HG03558 (cell line): ENCODE data around the gene STEAP3.

Experiments
- ATAC-seq: cut with Tn5 transposase; IDR thresholded peaks from one replicate; pipeline ENCODE4 v1.9.1; 2021; ENCODE audit warnings: moderate number of reproducible peaks; ENCODE audit not compliant: unreplicated experiment; ENCODE audit errors: extremely low read depth

Gene STEAP3

DNA sequence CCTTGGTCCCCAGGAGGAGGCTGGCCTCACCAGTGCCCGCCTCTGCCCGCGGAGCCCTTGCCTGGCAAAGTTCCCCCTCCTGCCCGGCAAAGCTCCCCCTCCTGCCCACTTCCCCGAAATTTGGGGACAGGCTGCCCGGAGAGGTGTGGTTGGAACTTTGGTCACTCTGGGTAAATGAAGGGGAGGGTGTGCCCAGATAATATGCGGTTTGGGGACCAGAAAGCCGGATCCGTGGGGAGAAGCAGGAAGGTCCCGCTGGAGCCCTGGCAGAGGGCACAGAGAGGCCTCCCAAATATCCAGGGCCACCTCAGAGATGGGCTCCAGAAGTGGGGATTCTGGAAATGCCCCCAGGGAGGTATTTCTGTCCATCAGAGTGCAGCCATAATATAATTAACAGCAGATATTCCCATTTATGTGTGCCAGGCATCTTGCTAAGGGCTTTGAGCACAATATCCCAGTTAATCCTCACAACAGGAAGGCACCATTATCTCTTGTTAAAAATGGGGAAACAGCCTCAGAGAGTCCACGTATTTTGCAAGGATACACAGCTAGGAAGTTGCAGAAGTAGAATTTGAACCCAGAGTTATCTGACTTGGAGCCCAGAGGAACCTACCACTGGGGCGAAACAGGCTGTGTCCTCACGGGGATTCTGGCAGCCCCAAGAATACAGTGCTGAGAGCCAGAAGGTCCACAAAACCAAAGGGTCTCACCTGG, 914 bp downstream of the STEAP3 start:
- no peak for ATAC-seq

DNA sequence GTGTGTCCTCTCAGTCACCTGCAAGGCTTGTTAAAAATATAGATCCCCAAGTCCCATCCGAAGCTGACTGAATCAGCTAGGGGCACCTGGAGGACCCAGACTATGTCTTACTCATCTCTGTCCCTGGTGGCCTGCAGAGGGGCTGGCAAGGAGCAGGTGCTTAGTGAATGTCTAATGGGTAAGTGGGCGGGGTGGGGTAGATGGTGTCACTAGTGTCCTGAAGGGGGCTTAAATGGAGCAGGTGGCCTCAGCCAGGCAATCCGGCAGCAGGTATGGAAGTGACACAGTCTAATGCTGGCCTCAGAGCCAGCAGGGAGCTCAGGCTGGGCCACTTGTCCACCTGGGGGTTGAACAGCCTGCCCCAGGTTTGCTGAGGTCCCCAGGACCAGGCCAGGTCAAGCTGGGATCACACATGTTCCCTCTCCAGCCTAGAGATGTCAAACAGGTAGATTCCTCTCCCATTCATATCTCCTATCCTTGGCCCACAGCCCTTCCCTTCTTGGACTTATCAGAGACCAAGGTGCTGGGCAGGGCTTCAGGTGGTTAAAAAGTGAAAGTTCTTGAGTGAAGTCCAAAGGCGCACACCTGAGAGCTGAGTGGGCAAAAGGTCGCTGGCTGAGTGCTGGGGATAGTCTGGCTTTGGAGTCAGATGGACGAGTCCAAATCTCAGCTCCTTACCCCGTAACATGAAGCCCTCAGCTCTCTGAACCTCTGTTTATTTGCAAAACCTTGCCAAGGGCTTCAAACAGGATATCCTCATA, 1.7 kb downstream of the STEAP3 start:
- ATAC-seq = no peak

DNA sequence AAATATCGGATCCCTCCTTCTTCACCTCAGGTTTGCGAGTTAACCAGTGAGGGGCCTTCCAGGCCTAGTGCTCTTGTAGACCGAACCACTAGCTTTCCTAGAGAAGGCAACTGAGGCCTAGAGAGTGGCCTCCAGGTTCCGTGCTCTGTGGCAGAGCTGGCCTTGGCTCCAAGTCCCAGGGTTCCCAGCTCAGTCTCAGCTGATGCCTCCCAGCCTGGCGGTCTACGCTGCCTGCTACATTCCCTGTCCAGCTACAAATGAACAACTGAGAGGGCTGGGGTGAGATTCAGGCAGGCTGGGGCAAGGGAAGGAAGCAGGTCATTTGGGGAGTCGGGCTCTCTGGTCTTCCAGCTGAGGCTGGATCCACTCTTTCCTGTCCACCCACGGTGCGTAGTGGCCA, 2.3 kb downstream of the STEAP3 start:
- ATAC-seq = no peak

DNA sequence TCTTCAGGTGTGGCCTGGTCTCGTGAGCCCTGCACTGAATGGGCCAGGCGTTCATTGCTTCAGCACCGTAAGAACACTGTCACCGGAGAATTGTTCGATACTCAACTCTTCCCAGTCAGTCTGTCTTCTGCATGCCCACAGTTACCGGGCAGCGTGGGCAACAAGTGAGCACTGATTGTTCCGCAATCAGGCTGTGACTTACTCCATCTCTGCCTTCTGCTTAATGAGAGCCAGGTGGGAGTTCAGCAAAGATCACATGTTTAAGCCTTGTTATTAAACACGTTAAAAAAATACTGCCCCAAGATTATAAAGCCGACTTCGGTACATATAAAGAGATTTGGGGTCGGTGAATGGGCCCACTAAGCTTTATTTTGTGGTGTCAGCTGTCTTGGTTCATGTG, 3.7 kb downstream of the STEAP3 start:
- ATAC-seq = no peak

DNA sequence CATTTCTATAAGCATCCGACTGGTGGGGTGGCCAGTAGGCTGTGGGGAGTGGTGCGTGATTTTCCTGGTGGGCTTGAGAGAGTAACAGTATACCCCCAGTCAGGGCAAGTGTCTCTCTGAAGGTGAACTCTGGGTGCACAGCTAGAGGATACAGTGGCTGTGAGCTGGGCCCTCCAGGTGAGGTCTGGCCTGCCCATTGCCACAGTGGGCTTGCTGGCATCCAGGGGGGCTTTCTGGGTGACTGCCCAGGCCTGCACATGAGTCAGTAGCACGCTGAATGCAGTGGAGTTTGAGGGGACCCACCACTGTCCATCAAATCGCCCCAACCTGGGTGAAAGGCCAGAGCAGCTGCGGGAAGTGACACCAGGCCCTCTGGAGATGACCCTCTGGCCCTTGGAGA, 4.5 kb downstream of the STEAP3 start:
- ATAC-seq = no peak

DNA sequence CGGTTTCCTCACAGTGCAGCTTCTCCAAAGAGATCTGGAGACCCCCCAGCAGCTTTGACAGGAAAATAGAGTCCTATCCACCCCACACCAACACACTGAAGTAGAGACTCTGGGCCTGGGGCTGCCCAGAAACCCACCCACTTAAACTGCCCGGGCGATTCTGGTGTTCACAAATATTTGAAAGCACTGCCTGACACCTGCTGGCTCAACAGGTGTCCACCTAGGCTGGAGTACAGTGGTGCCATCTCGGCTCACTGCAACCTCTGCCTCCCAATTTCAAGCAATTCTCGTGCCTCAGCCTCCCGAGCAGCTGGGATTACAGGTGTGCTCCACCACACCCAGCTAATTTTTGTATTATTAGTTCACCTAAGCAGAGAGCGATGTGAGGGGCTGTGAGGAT, 5.3 kb downstream of the STEAP3 start:
- ATAC-seq = no peak

DNA sequence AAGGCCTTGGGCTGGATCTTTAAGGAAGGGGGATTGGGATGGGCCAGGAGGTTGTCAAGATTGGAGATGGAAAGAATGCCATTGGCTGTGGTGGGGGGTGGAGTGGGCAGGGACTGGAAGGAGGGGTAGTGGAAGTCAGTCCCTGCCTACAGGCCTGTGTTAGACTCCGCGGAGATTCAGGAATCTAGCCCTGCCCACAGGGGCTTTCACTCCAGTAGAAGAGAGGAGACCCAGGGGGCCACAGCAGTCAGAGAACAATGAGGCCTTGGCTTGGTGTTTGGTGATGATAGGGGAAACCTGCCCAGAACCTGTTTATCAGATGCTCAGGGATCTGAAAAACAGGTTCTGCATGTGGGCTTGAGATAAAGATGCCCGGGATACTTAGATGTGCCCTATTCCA, 6.1 kb downstream of the STEAP3 start:
- ATAC-seq = no peak

DNA sequence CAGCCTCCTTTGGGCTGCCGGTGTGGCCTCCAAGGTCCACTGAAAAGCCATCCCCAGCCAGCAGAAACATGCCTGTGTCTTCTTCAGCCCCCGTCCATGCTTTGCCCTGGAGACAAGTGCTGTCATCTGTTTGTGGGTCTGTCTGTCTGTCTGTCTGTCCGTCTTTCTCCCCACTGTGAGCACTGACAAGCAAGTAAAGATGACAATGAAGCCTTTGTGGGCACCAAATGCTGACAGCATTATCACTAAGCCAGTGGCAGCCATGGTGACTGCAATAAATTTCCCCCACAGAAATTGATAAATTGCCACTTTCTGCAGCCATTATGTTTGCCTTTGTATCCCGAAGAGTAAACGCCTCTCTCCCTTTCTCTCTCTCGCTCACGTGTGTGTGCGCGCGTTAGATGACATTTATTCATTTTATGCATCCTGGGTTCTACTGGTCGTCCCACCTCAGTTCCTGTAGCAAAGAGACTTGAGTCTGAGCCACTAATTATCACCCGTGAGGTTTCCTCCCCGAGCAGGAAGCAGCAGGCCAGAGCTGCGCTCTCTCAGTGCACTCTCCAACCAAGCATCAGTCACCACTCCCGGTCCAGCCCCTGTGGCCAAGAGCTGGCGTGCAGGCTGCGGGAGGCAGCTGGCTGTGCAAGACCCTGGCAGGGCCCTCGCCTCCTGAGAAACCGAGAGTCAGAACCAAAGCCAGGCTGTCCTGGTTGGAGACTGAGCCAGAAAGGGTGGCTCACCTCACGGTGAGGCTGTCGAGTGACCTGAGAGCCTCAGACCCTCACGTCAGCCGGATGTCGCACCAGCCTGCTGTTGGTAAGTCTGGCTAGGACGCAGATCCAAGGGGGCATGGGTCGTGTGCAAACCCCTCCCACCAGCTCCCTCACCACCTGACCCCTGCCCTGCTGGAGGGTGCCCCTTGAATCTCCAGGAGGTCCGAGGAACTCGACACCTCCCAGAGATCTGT, 6.9 kb downstream of the STEAP3 start:
- ATAC-seq = no peak

DNA sequence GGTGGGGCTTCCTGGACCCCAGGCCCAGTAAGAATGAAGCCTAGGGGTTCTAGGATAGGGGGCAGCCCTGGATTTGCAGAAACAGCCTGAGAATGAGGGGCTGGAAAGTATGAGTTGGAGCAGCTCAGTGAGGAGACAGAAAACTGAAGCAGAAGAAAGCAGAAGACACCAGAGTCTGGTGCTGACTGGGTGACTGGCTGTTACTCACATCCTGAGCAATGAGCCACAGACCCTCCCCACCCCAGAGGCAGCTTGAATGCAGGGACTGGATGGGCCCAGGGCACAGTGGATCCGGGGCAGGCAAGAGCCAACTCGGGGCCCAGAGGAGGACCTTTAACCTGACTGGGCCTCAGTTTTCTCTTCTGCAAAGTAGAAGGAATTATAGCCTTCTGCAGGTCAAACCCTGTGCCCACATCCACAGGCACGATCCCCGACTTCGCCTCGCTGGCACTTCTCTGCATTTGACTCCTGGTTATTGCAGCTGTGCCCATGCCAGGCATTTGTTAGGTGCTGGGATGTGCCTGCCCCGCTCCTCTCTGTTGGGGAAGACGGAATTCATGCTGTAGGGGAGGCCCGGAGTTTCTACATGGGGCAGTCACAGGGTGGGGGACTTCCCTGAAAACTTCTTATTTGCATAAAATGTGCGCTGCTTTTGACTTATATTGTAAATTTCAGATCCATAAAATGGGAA, 8.5 kb downstream of the STEAP3 start:
- ATAC-seq = peak; percentile 33

DNA sequence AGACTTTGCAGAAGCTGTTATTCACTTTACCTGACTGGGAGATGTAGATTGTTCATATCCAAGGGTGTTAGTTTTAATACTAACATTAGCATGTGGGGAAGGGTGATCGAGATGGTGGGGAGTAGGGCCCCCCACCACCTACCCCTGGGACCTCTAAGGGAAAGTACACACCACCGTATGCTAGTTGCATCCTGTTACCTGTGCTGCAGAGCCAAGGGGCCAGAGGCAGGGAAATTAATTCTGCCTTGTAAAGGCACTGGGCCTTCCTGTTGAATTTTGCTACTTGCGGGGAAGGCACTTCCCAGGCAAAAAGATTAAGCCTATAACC, 9.0 kb downstream of the STEAP3 start:
- peak; percentile 26 for ATAC-seq

DNA sequence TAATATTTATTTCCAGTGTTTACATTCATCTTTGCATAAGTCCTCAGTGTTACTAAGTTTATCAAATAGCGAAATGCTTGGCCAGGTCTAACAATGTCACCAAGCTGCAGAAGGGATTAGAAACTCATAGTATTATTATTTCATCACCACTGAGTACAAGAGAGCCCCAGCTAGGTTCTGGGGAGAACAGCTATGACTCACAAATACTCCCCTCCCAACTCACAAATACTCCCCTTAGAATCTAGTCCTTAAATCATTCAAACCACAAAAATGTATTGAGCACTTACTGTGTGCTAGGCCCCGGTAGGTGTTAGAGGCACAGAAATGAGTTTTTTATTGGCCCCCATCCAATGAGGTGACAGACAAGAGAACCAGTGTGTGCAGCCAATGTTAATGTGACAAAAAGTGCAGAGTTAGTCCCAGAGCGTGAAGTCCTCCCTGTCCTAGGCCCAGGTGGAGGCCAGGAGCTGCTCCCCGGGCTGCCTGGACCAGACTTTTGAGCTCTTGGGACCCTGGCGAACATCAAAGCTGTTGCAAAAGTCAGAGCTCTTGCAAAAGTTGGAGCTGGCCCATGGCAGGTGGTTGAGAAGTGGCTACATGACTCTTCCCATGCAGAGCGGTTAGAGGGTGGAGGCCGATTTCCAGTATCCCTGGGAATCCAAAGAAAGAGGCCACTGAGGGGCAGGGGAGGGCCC, 9.8 kb downstream of the STEAP3 start:
- ATAC-seq = no peak

DNA sequence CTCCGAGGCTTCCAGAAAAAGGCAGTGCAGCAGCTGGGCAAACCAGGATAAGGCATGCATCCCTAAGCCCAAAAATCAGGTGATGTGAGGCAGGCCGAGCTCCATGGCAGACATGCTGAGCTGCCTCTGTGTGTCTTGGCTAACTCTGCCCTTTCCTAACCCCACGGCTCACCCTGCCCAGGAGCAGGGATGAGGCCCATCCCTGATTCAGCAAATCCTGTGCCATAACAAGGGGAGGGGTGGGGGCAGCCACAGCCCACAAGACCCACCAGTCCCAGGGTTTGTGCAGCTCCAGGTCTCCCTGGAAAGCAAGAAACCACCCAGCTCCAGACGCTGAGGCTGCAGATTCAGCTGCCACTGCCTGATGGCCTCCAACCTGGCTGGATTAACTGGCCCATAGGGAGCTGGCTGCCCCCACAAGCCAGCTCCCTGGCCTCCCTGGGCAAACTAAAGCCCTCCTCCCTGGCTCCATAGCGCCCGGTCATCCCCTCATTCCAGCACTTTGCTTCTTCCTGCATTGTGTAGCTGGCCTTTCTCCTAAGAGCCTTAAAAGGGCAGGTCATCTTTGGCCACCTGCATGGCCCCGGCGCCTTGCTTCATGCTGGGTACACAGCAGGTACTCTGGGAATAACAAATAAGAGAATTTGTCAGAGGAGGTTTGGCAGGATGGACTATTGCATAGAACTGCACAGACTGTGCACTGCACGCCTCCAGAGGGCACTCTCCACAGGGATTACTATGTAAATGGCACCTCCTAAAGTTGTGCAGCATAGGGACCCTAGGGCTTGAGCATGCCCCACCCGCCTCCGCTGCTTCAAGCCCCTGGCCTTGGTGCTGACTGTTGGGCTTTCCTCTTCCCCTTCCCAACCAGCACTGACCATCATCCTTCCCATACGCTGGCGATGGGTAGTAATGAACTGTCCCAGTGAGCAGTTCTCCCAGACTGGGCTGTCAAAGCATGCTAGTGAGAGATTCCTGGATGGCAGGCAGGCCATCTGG, 10.7 kb downstream of the STEAP3 start:
- no peak for ATAC-seq

DNA sequence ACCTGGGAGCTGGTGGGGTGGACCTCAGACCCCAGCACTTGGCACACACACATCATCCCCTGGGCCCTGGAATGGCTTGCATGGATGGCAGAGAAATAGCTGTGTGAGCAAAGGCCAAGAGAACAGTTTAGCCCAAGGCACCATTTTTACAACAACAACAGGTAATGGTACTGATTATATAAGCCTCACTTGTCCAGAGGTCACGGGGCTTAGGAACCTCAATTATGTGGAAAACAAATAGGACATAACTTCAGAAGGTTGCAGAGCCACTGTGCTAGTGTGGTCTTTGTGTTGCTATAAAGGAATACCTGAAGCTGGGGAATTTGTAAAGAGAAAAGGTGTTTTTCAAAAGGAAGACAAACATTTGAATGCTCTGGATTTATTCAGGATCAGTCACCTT, 13.2 kb downstream of the STEAP3 start:
- ATAC-seq = no peak

DNA sequence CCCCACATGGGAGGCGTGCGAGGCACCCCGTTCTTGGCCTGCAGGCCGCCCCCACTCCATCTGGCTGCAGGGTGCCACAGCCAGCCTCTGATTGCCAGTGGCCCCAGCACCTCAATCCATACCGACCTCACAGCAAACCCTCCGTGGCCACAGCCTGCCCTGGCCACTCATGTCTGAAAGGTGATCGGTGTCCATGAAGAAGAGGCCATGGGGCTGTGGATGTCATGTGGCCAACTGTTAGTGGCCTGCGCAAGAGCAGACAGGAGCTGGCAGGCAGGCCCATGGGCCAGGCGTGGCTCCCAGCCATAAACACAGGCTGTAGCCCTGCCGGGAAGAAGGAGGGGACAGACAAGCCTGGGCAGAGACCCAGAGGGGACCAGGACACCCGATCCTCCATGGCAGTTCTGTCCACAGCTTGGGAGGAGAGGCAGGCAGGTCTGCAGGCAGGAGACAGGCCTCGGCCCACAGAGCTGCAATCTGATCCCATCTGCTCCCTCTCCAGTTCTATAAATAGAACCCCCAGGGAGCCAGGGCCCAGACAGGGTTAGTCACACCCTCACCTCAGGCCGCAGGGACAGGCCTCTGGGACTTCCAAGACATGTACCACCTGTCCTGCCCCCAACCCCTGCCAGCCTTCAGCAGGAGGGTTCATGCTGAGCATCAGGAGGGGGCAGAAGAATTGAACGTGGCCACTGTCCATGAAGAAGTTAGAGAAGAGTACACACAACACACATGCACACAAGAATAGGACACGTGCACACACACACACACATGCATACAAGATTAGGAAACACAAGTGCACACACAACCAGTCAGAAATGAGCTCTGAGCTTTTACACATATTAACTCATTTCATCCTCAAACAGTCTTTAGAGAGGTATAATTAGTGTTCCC, 16.9 kb downstream of the STEAP3 start:
- ATAC-seq = no peak

DNA sequence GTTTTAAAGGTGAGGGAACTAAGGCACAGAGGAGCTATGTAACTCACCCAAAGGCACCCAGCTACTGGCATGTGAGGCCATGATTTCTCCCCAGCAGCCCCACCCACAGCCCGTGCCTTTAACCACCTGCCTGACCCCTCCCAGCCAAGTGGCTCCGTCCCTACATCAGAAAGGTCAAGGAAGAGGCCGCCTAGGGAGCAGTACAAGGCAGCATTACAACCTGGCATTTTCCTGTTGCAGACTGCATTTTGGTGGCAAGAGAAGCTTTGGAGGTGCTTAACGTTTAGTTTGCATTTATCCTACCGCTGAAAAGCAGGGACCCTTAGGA, 17.5 kb downstream of the STEAP3 start:
- ATAC-seq = no peak

DNA sequence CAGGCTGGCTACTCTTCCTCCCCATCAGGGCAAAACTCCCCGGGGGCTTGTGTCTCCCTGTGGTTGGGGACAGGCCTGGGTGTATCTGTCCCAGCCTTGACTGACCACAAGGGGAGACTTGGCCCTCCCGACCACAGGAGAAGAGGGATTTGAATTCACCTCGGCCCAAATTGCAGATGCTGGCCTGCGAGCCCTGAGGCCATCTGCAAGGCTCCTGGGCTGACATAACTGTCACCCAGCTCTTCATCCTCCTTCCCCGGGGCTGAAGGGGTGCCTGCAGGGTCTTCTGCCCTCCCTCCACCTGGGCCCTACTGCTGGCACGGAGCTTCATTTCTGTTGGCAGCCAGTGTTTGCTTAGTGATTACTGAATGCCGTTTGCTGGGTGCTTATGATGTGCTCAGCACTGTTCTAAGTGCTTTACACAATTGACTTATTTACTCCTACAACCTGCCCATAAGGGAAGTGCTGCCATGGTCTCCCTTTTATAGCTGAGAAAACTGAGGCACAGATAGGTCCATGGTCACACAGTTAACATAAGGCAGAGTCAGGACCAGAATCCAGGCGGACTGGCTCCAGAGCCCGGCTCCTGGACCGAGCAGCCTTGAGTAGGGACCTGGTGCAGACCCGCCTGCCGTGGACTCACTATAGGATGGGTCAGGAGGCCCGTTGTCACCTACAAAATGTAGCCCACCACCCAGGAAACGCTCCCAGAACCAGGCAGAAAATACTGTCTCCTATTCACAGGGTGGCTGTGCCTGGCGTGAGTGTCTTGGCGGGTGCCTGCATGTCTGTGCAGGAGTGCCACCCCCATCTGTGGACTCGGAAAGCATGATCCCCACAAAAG, 18.9 kb downstream of the STEAP3 start:
- ATAC-seq = no peak

DNA sequence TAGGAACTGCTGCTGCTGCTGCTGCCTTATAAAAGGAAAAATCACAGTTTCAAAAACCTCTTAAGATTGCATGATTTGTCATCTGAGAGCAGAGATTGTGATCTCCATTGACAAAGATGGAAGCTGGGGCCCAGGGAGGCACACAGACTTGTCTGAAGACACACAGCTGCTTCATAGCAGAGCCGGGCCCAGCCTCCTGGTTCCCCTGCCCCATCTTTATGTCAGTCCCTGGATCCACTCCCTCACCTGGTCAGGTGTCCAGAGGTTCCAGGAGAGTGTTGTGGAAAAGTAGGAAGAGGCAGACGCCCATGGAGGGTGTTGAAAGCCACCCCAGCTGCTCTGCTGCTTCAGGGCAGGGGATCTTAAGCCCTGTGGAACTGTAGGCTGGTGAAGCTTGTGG, 20.0 kb downstream of the STEAP3 start:
- ATAC-seq = no peak
